ENCODE results near the gene GRM5.
"Not testable (repeated sequence)": the region's sequence is repeated elsewhere in the genome, so short reads cannot be mapped to it uniquely, and the experiment has no call there.

GRM5 gene

GRCh38 chr11:89065651-89066201, at the start of gene GRM5:
Gene GRM5 (minus strand): TSS chr11:89065982. CDS start chr11:89047872, 18,110 bp downstream.
- DNase-seq (ENCODE audit: low read depth) = not testable (repeated sequence)

GRCh38 chr11:89097956-89098355, 32.2 kb upstream of the GRM5 start:
- DNase-seq (ENCODE audit: low read depth) = not testable (repeated sequence)

GRCh38 chr11:89093806-89094205, 28.0 kb upstream of the GRM5 start:
- not testable (repeated sequence) for DNase-seq (ENCODE audit: low read depth)

GRCh38 chr11:89084951-89085350, 19.2 kb upstream of the GRM5 start:
- not testable (repeated sequence) for DNase-seq (ENCODE audit: low read depth)

GRCh38 chr11:89070911-89071310, 5.1 kb upstream of the GRM5 start:
- DNase-seq (ENCODE audit: low read depth) = not testable (repeated sequence)

- DNase-seq (ENCODE audit: low read depth) = no peak
These were observed 1.5 kb upstream of the GRM5 start for GRCh38 chr11:89067264-89067663.

- DNase-seq (ENCODE audit: low read depth) = no peak
These were observed 716 bp downstream of the GRM5 start for GRCh38 chr11:89065066-89065465.

- DNase-seq (ENCODE audit: low read depth) = not testable (repeated sequence)
These were observed 2.3 kb downstream of the GRM5 start for GRCh38 chr11:89063481-89063951.

GRCh38 chr11:89062771-89063298, 2.9 kb downstream of the GRM5 start:
- not testable (repeated sequence) for DNase-seq (ENCODE audit: low read depth)

- DNase-seq (ENCODE audit: low read depth) = not testable (repeated sequence)
These were observed 3.9 kb downstream of the GRM5 start for GRCh38 chr11:89061839-89062238.

- DNase-seq (ENCODE audit: low read depth) = not testable (repeated sequence)
These were observed 8.4 kb downstream of the GRM5 start for GRCh38 chr11:89057406-89057805.

GRCh38 chr11:89052220-89052619, 13.6 kb downstream of the GRM5 start:
- DNase-seq (ENCODE audit: low read depth) = no peak

- not testable (repeated sequence) for DNase-seq (ENCODE audit: low read depth)
These were observed 18.6 kb downstream of the GRM5 start for GRCh38 chr11:89047159-89047558.

- DNase-seq (ENCODE audit: low read depth) = not testable (repeated sequence)
These were observed 21.8 kb downstream of the GRM5 start for GRCh38 chr11:89043861-89044588.

- DNase-seq (ENCODE audit: low read depth) = not testable (repeated sequence)
These were observed 36.1 kb downstream of the GRM5 start for GRCh38 chr11:89029671-89030070.

GRCh38 chr11:89021339-89021738, 44.4 kb downstream of the GRM5 start:
- DNase-seq (ENCODE audit: low read depth) = no peak

- not testable (repeated sequence) for DNase-seq (ENCODE audit: low read depth)
These were observed 45.8 kb downstream of the GRM5 start for GRCh38 chr11:89019827-89020547.

GRCh38 chr11:89016214-89016613, 49.6 kb downstream of the GRM5 start:
- no peak for DNase-seq (ENCODE audit: low read depth)

GRCh38 chr11:89015614-89016013, 50.2 kb downstream of the GRM5 start:
- no peak for DNase-seq (ENCODE audit: low read depth)

- not testable (repeated sequence) for DNase-seq (ENCODE audit: low read depth)
These were observed 64.9 kb downstream of the GRM5 start for GRCh38 chr11:89000852-89001251.

GRCh38 chr11:88979641-88980040, 86.1 kb downstream of the GRM5 start:
- no peak for DNase-seq (ENCODE audit: low read depth)

GRCh38 chr11:88978992-88979391, 86.8 kb downstream of the GRM5 start:
- not testable (repeated sequence) for DNase-seq (ENCODE audit: low read depth)
